ENCODE data around the gene DERL2. TPM values are rescaled to one million over a fixed set of nuclear protein-coding genes. Genes with fewer than 3 reads are reported as not detected.
"Not testable (repeated sequence)": the region's sequence is repeated elsewhere in the genome, so short reads cannot be mapped to it uniquely, and the experiment has no call there.

DERL2 gene
- total RNA-seq, 1 donor from 2014 or later, result 23.1 TPM

GRCh38 chr17:5431949-5432556, 53.9 kb downstream of the DERL2 start:
- intact Hi-C loops (cut with DNase I), result no loop called here
- Histone ChIP-seq H3K4me1 (peaks cover 8% of the 10 kb centered on the region), H3K27me3 (no peaks in the 10 kb centered on the region), H3K9me3 (no peaks in the 10 kb centered on the region), H3K36me3 (peaks cover 3 to 83% of the 10 kb centered on the region in 2 donors), H3K4me3 (no peak overlapping the region), H3K27ac (no peak overlapping the region)
- no peak for TF ChIP-seq CTCF (IDR thresholded peaks at IDR 0.05)
- TF ChIP-seq POLR2A (IDR thresholded peaks at IDR 0.05), result no peak
- no peak for TF ChIP-seq POLR2AphosphoS5 (IDR thresholded peaks at IDR 0.05; ENCODE audit: insufficient read depth in 1 of 2, low read depth in 1 of 2)
- no peak for DNase-seq (ENCODE audit: extremely low spot score in 2 of 2)

GRCh38 chr17:5431234-5431633, 54.7 kb downstream of the DERL2 start:
- intact Hi-C loops (cut with DNase I); H3K27ac ChIP-seq; H3K4me3 ChIP-seq; H3K9me3 ChIP-seq; DNase-seq (ENCODE audit: extremely low spot score in 2 of 2); H3K27me3 ChIP-seq; H3K4me1 ChIP-seq: not testable (repeated sequence)
- H3K36me3 ChIP-seq, result peaks cover 3 to 90% of the 10 kb centered on the region in 2 donors

- DNase-seq (ENCODE audit: extremely low spot score in 2 of 2), result no peak
- intact Hi-C loops (cut with DNase I), result no loop called here
Measured at GRCh38 chr17:5430413-5430999, 55.5 kb downstream of the DERL2 start.

GRCh38 chr17:5429191-5429887, 56.6 kb downstream of the DERL2 start:
- TF ChIP-seq POLR2A (IDR thresholded peaks at IDR 0.05) (no peak), POLR2AphosphoS5 (IDR thresholded peaks at IDR 0.05; ENCODE audit: insufficient read depth in 1 of 2, low read depth in 1 of 2) (no peak), CTCF (IDR thresholded peaks at IDR 0.05) (no peak)
- Histone ChIP-seq H3K9me3 (no peaks in the 10 kb centered on the region), H3K4me3 (no peak overlapping the region), H3K27me3 (no peaks in the 10 kb centered on the region), H3K36me3 (peaks cover 3 to 93% of the 10 kb centered on the region in 2 donors), H3K4me1 (no peaks in the 10 kb centered on the region), H3K27ac (no peak overlapping the region)
- intact Hi-C loops (cut with DNase I), result no loop called here
- no peak for DNase-seq (ENCODE audit: extremely low spot score in 2 of 2)

More at GRCh38 chr17:5430413-5430999, 55.5 kb downstream of the DERL2 start:
- no peaks in the 10 kb centered on the region for H3K4me1 ChIP-seq
- H3K4me3 ChIP-seq, result no peak overlapping the region
- H3K36me3 ChIP-seq, result peaks cover 3 to 96% of the 10 kb centered on the region in 2 donors
- H3K9me3 ChIP-seq, result no peaks in the 10 kb centered on the region
- H3K27ac ChIP-seq, result no peak overlapping the region
- no peaks in the 10 kb centered on the region for H3K27me3 ChIP-seq
- TF ChIP-seq POLR2A (IDR thresholded peaks at IDR 0.05) (no peak), CTCF (IDR thresholded peaks at IDR 0.05) (no peak), POLR2AphosphoS5 (IDR thresholded peaks at IDR 0.05; ENCODE audit: insufficient read depth in 1 of 2, low read depth in 1 of 2) (no peak)

- intact Hi-C loops (cut with DNase I), result no loop called here
- Histone ChIP-seq H3K4me3 (no peak overlapping the region), H3K36me3 (peaks cover 0 to 74% of the 10 kb centered on the region in 2 donors)
Measured at GRCh38 chr17:5425826-5426225, 60.2 kb downstream of the DERL2 start.

More at GRCh38 chr17:5425826-5426225, 60.2 kb downstream of the DERL2 start:
- Histone ChIP-seq H3K9me3 (no peaks in the 10 kb centered on the region), H3K27ac (no peak overlapping the region), H3K4me1 (peaks cover 7% of the 10 kb centered on the region), H3K27me3 (no peaks in the 10 kb centered on the region)
- DNase-seq (ENCODE audit: extremely low spot score in 2 of 2), result no peak
- TF ChIP-seq CTCF (IDR thresholded peaks at IDR 0.05), result no peak
- TF ChIP-seq POLR2AphosphoS5 (IDR thresholded peaks at IDR 0.05; ENCODE audit: insufficient read depth in 1 of 2, low read depth in 1 of 2), result no peak
- no peak for TF ChIP-seq POLR2A (IDR thresholded peaks at IDR 0.05)
